ENCODE measurements around the gene CNR1.

DNA sequence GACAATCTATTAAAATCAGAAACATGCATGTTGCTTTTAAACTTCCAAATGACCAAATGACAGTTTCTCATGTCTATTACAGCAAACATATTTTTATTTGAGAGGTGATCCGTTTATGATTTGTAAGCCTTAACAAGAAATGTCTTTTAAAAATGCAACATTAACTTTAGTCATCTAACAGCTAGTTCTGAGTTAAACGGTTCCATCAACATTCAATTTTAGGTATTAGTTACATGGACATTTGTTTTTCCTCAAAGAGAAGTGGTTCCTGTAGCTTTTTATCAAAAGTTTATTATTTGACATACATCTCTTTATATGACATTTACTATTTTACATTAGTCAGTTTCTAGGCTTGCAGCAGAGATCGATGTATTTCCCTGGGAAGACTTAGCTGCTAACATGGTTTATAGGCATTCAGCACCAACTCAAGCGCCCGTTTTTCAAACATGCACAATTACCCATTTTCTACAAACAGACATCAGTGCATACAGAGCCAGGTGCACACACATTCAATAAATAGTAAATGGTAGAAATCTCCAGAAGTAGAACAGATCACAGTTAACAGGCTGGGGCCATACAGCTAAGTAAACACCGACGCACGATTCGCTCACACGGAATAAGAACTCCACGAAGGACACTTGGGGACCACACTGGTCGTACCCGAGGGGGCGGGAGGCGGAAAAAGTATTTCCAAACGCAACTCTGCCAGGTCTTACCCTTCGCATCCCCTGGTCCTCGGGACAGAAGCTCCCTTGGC is 882 bp downstream of the CNR1 start:
- TF ChIP-seq CTCF (IDR thresholded peaks at IDR 0.05; ENCODE audit: insufficient read depth, low read depth, low read length) (no peak), EZH2 (IDR thresholded peaks at IDR 0.05; ENCODE audit: insufficient read depth, low read length) (no peak)
